GM10266 (cell line): Measurements from ENCODE around the gene OPCML.

Experiments used
- DNase-seq: peaks from one replicate; pipeline ENCODE4 v3.0.0; 2012; ENCODE audit errors: extremely low spot score
- TF ChIP-seq, protein P1 (sequence below): IDR thresholded peaks from 2 replicates; pipeline ENCODE4 v1.5.1; 2012; ENCODE audit warnings: mild to moderate bottlenecking, low read depth; ENCODE audit not compliant: control insufficient read depth, insufficient read depth; ENCODE audit errors: missing control alignments

Gene OPCML

DNA sequence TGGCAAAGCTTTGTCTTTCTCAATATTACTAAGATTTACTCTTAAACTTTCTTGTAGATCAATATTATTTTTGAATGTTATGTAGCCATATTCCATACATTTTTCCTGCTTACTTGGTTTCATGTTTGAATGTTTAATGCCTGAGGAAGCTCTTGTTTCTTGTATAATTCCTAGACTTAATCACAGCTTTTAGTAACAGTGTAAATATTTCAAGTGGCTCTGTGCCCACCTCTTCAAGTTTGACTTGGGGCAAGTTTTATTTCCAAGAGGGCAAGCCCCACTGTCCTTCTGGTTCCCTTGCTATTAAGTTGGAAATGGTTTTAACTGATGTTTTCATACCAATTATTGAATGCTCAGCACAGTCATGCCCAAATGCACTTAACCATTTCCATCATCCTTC, 1004.1 kb downstream of the OPCML start:
- TF ChIP-seq, protein P1, sequence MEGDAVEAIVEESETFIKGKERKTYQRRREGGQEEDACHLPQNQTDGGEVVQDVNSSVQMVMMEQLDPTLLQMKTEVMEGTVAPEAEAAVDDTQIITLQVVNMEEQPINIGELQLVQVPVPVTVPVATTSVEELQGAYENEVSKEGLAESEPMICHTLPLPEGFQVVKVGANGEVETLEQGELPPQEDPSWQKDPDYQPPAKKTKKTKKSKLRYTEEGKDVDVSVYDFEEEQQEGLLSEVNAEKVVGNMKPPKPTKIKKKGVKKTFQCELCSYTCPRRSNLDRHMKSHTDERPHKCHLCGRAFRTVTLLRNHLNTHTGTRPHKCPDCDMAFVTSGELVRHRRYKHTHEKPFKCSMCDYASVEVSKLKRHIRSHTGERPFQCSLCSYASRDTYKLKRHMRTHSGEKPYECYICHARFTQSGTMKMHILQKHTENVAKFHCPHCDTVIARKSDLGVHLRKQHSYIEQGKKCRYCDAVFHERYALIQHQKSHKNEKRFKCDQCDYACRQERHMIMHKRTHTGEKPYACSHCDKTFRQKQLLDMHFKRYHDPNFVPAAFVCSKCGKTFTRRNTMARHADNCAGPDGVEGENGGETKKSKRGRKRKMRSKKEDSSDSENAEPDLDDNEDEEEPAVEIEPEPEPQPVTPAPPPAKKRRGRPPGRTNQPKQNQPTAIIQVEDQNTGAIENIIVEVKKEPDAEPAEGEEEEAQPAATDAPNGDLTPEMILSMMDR = no peak
- no peak for DNase-seq

DNA sequence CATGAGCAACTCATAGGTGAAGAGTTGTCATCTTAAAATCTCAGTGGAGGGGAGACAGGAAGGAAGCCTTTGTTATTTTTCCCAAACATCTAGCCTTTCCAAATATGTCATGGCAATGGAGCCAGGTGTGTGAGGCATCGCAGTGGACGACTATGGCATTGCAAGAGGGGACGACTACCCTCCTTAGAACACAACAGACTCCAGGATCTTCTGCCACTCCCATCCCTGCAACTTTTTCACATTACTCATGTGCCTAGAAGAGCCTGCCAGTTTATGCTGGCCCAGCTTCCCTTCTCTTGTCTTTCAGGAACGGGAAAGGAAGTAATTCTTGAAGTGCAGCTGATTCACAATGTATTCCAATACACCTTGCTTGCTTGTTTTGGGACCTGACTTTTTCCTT, 1008.4 kb downstream of the OPCML start:
- no peak for DNase-seq
- TF ChIP-seq, protein P1 = no peak

DNA sequence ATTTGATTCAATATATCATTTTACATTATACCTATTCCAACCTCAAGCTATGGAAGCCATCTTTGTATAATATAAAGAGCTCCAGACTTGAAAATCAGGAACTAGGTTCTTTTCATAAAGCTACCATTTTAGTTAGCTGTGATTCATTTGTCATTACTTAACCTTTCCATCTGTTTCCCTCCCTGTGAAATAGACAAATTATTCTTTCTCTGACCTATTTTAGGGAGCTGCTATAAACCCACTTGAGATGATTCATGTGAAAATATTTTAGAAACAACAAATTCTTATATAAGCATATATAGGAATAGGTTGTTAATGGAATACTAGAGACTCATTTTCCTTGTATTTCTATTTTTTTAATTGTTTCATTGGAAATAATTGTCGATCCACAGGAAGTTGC, 1012.1 kb downstream of the OPCML start:
- TF ChIP-seq, protein P1 = no peak
- no peak for DNase-seq

DNA sequence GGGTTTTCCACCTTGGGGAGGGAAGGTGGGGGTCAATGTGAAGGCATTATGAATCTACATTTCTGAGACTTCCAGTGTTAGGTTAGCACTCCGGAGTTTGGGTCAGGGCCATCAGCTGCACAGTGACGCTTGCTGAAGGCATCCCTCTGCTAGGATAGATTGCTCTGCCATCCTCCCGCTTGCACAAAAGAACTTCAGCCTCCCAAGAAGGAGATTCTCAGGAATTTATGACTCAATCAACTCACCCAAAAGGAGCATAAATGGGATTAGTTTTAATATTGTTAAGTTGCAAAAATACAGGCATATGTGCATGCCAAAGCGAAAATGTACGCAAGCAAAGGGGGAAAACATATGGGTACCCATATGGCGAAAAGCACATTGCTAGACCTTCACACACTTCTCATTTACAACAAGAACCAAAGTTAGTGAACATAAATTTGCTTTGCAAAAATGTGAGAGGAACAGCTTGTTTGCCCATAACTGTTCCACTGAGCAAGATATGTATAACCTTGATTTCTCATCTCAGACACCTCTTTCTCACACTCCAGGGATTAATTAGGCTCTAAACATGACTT, 1013.0 kb downstream of the OPCML start:
- TF ChIP-seq, protein P1 = no peak
- DNase-seq = no peak

DNA sequence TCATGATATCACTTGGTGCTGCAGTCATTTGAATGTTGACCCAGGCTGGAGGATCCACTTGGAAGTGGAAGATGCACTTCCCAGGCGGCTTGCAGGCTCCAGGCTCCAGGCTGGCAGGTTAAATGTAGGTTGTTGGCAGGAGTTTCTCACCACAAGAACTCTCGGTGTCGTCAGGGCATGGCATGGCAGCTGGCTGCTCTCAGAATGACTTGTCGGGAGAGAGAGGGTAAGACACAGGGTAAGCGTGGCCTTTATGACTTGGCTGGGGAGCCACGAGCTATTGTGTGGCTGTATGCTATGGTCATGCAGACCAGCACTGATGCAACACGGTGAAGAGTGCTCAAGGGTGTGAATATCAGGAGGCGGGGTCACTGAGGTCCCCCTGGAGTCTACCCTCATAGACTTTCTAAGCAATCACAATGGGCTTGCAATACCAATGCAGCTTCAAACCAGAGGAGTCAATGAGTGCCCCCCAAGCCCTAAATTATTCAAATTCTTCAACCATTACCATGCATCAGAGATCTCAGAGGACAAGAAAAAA, 1027.7 kb downstream of the OPCML start:
- no peak for DNase-seq
- TF ChIP-seq, protein P1 = no peak

DNA sequence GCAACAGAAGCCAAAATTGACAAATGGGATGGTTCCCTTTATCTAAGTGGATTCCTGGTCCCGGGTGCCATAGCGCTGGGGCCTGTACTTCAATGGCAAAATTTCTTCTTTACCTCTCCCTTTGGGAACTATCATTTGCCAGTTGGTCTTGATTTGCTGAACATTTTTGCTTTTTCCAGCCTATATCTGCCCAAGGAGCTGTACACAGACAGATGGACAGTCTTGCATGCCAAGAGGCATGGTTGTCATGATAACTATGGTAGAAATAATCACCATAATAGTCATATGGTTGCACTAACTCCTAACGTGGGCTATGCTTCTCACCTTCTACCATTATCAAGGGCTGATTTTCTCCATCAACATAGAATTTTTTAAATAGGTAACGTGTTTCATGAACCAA, 1030.9 kb downstream of the OPCML start:
- TF ChIP-seq, protein P1 = no peak
- DNase-seq = no peak

DNA sequence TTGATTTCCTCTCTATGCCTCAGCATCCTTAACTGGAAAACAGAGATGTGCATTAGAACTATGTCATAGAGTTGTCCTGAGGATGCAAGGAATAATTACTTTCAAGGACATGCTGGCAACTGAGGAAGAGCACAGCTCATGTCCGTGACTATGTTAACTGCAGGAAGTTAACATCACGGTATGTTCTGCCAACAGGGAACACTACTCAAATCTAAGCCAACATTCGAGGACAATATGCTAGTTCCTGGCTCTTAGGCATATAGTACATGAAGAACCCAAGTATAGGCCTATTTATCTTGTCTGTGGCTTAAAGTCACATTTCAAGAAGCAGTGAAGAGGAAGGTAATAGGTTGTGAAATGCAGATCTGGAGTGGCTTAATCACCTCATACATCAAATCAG, 1032.6 kb downstream of the OPCML start:
- TF ChIP-seq, protein P1 = no peak
- no peak for DNase-seq
